ENCODE measurements around the gene ERC1.
"Not testable (repeated sequence)": the region's sequence is repeated elsewhere in the genome, so short reads cannot be mapped to it uniquely, and the experiment has no call there.

Gene ERC1

DNA sequence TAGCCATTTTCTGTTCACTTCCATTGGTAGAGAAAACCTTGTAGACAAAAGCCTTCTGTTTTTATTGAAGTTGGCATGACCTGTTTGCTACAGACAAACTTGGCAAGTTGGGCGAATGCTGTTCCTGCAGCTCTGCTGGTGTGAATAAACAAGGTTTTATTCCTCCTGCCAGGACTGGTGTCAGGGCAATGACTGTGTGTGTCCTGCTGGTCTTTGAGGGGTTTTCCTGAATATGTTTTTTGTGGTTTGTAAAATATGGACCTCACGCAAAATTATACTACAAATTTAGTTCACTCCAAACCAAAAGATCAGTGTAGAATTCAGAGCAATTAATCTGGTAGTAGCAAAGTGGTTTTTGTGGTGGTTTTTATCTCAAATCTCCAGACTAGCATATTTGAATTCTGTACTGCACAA lies 140.8 kb downstream of the ERC1 start:
- no peak for DNase-seq

DNA sequence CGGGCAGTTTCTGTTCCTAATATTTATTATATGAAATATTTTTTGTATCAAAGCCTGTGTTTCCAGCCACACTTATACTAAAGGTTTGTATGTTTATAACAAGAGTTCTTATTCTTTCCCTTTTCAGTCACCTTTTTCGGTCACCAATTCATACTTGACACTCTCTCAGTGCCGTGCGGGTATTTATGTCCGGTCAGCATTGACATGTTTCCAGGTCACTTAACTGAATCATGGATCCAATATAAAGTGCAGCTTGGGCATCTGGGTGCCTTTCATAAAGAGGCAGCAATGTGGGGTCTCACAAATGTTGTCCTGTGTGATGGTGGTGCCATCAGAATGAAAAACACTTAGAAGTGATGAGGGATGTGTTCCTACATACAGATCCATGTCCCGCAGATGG lies 141.3 kb downstream of the ERC1 start:
- no peak for DNase-seq

DNA sequence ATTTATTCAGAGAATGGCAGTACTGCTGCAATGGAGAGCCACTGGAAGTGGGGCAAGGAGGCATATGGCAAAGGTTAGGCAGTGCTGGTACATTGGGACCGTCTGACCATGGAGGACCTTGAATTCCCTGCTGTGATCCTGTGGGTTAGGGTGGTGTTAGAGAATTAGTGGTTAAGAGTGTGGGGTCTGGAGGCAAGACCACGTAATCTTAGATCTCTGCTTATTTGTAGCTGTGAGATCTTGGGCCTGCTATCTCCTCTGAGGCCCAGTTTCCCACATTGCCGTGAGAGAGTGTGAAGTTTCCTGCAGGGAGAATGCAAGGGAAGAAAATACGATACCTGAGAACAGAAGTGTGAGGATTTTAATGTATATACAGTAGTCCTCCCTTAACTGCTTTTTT lies 147.7 kb downstream of the ERC1 start:
- DNase-seq = no peak

DNA sequence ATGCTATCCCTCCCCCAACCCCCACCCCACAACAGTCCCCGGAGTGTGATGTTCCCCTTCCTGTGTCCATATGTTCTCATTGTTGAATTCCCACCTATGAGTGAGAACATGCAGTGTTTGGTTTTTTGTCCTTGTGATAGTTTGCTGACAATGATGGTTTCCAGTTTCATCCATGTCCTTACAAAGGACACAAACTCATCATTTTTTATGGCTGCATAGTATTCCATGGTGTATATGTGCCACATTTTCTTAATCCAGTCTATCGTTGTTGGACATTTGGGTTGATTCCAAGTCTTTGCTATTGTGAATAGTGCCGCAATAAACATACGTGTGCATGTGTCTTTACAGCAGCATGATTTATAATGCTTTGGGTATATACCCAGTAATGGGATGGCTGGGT lies 155.7 kb downstream of the ERC1 start:
- not testable (repeated sequence) for DNase-seq

DNA sequence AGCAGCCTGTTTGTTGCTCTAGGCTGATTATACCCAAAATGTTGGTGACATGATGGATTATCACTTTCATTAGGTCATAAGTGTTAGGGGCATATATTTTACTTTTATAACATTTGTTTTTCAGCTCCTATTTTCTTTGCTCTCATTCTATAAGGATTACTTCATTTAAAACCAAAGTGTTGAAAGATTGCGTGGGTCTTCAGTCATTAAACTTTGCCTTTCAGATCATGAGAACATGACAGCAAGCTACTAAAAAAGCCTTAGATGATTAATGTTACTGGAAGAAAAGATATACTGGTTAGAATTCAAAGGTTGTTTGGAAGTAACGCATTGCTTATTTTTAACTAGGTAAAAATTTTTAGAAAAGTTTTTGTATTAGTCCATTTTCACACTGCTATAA lies 156.8 kb downstream of the ERC1 start:
- DNase-seq = no peak

- no peak for DNase-seq
Observed at GRCh38 chr12:1157046-1157445, 166.0 kb downstream of the ERC1 start.

DNA sequence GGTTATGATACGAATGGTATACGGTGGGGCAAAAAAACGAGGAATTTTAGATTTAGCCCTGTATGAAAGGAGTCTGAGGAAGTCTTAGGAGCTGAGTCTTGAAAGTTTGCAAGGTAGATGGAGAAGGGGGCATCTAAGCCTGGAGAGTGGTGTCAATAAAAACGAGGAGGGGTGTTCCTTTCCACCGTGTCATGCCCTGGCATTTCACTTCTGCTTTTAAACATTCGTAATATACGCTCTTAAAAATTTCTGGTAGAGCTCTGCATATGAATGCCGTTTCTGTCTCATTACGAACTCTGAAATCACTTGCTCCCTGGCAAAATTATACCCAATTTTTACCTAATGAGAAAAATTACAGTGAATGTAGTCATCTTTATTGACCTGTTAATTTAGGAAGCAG lies 170.2 kb downstream of the ERC1 start:
- DNase-seq = no peak

DNA sequence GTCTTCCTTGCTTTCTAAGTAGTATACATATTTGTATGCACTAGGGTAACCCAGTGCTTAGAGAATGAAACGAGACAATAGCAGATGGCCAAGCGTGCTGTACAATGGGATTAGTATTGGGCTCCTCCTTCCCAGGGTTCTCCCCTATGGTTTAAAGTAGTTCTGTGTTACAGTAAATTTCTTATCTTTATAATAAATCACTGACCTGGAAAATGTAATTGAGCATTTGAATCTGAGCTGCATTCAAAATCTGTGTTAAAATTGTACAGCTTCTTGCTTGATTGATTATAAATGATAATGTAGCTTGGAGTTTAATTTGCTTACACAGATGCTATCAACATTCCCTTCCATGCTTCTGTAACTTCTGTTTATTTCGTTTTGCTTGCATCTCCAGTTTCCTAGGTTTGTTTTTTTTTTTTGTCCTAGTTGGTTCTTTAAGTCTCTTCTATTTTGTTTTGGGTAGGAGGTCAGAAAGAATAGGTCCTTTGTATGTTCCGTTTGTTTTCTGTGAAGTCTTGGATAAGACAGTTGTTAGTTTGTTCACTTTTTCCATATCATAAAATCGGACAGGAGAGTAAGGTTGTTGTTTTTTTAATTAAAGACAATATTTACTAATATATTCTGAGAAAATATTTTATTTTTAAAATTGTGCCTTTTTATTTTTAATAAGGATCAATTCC lies 171.2 kb downstream of the ERC1 start:
- DNase-seq = no peak

GRCh38 chr12:1167784-1168183 lies 176.8 kb downstream of the ERC1 start:
- no peak for DNase-seq

GRCh38 chr12:1170411-1170810 lies 179.4 kb downstream of the ERC1 start:
- DNase-seq = no peak

DNA sequence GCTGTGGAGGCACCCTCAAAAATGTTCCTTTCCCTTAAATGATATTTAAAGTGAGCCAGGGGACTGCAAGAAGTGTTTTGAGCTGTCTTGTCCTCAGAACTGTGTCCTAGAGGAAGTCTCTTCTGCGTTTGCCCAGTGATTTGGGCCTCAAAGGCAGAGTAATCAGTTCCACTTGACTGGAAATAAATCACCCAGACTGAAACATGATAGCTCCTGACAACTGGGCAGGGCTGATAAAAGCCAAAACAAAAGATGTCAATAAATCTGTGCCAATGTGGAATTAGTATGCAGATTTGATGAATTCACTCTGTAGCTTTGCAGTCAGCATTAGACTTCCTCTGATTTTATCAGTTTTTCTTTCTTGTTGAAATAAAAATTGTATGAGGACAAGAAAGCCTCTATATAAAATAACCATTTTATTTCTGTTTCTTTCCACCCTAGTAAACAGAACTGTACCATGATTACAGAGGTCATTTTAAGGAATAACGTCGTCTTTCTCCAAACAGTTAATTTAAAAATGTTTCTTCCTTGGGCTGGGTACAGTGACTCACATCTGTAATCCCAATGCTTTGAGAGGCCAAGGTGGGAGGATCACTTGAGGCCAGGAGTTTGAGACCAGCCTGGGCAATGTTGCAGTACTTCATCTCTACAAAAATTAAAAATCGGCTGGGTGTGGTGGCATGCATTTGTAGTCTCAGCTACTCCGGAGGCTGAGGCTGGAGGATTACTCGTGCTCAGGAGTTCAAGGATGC lies 180.8 kb downstream of the ERC1 start:
- DNase-seq = no peak

GRCh38 chr12:1173781-1174617 lies 183.0 kb downstream of the ERC1 start:
- no peak for DNase-seq

DNA sequence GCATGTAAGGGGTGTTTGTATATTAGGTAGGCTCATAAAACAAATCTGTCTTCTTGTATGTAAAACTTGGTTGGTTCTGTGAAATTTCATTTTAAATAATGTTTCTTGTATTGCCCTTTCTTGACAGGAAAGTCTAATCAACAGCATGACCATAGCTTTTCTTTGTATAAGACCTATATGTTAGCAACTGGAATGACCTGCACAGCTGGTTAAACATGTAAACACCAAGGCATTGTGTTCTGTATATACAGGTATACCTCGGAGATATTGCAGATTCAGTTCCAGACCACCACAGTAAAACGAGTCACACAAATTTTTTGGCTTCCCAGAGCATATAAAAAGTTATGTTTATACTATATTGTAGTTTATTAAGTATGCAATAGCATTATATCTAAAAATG lies 183.6 kb downstream of the ERC1 start:
- DNase-seq = no peak

DNA sequence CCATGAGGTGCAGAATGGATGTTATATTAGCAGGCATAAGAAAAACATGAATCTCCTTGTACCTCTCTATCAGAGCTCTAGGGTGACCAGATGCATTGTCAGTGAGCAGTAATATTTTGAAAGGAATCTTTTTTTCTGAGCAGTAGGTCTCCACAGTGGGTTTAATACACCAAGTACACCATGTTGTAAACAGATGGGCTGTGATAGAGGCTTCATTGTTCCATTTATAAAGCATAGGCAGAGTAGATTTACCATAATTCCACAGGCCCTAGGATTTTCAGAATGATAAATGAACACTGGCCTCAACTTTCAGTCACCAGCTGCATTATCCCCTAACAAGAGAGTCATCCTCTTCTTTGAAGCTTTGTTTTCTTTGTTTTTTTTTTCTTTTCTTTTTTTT lies 185.2 kb downstream of the ERC1 start:
- no peak for DNase-seq

DNA sequence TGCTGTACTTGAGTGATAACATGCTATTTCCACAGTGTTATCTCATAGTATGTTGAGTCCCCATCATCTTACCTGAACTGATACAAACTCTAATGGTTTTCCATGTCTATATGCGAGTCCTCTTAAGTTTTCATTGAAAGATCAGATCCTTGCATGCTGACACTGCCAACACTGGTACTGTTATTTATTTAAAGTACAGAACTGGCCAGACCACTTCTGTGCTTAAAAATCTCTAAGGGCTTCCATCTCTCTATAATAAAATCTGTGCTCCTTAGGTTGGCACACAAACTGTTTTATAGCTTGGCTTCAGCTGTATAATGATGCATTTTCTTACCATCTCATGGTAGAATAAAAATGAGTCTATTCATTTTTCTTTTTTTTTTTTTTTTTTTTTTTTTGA lies 188.1 kb downstream of the ERC1 start:
- no peak for DNase-seq

GRCh38 chr12:1182069-1182468 lies 191.0 kb downstream of the ERC1 start:
- no peak for DNase-seq

GRCh38 chr12:1184402-1184801 lies 193.4 kb downstream of the ERC1 start:
- DNase-seq = no peak

DNA sequence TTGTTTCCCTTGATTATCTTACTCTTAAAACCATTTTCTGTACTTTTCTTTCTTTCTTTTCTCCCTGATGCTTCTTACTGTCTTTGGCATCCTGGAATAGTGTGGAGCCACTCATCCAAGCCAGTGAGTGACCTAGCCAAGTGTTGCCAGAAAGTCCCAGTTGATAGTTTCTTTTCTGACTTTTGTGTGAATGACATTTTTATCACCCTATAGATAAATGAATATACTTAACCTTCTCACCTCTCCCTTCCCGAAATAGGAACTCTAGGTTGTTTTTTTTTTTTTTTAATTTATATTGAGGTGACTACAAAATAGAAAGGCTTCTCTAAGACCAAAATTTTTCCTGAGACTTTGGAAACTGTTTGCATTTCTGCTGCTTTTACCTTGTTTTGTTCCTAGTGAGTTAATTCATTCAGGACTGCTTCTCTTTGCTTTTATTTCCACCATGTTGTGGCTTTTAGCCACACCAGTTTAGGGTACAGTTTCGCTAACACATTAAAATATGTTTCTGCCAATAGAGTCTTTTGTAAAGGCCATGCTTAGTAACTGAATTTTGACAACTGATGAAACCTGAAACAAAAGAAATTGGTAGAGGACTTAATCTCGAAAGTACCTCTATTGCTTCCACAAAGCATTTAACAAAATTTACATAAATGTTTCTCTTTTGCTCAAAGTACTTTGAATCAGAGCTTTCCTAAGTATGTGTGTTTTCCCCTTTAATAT lies 194.6 kb downstream of the ERC1 start:
- DNase-seq = no peak

- no peak for DNase-seq
Observed at GRCh38 chr12:1186298-1186697, 195.3 kb downstream of the ERC1 start.

DNA sequence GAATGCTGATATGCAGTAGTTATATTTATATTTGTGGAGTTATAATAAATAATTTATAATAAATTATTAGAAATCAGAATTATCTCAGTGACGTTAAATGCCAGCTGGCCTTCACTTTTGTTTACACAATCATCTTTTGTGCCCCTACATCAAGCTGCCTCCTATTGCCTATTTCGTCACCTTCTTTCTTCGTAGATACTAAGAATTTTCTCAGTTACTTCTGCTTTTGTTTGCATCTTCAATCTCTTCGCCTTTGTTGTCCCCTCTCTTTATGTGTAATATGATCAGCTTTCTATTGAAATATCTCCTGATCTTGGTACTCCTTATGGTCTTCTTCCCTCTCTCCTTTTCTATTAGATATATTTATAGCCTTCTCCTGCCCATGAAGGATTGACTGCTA lies 197.0 kb downstream of the ERC1 start:
- no peak for DNase-seq

- DNase-seq = no peak
Observed at GRCh38 chr12:1189163-1189562, 198.1 kb downstream of the ERC1 start.

DNA sequence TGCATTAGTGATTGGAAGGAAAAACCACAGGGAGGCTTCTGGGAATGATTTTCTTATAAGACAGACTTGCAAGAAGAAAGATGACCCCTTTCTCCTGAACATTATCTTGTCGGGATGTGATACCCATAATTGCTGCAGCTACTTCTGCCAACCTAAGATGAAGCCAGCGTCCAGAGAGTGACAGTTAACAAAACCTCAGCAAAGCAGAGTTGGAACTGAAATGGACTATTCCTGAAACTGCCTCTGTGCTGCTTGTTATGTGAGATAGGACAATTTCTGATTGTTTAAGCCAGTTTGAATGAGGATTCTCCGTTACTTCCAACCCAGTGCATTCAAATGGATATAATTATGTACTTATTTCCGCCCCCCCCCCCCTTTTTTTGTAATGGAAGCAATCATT lies 204.5 kb downstream of the ERC1 start:
- DNase-seq = no peak

Measured in activated CD4-positive, alpha-beta T cell treated with anti-CD3 and anti-CD28 coated beads for 4 hours (primary cell).